GM12872 (cell line): ENCODE data around the gene MORN2.

Experiments used
- TF ChIP-seq, protein P1 (sequence below): IDR thresholded peaks from 3 replicates; pipeline ENCODE4 v1.5.1; 2011; ENCODE audit warnings: low read depth, mild to moderate bottlenecking, low read length, moderate library complexity; ENCODE audit not compliant: insufficient read depth

Gene MORN2

DNA sequence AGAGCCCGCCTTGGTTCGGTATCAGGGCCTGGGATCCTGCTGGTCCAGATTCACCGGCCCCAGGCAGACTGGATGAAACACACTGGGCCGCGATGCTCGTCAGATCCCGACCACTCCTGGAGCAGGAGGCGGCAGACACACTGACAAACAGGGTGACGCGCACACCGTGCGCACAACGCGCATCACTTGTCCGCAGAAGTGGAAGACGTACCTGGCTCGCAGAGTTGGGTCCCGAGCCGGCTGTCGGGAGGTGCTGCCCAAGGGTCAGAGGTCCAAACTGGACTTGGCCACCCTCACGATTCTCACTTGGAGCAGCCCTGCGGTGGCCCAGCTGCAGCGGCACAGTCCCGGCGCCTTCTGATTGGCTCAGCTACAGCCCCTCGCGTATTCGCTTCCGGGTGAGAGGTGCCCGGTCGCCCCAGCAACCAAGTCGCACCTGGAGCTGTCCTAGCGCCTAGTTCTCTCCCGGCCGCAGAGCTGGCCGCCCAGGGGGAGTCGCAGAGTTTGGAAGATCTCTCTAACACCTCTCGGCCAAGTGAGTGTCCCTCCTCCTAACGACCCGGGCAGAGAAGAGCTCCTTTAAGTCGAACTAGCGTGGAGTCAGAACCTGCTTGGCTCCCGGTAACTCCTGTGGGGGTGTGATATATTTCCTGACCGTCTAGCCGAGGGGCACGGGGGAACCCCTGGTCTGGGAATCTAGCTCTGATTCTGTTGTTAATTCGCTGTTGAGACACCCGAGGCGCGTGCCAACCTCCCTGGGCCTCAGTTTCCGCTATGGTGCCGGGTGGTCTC lies at the start of gene MORN2, which contains the start of gene DHX57:
TSS of gene MORN2 (plus strand) at position 401 of the 792 bp plus-strand sequence.
TSS of gene DHX57 (minus strand) at position 359 of the 792 bp plus-strand sequence. CDS start 7,529 bp downstream, outside the sequence.
- TF ChIP-seq, protein P1, sequence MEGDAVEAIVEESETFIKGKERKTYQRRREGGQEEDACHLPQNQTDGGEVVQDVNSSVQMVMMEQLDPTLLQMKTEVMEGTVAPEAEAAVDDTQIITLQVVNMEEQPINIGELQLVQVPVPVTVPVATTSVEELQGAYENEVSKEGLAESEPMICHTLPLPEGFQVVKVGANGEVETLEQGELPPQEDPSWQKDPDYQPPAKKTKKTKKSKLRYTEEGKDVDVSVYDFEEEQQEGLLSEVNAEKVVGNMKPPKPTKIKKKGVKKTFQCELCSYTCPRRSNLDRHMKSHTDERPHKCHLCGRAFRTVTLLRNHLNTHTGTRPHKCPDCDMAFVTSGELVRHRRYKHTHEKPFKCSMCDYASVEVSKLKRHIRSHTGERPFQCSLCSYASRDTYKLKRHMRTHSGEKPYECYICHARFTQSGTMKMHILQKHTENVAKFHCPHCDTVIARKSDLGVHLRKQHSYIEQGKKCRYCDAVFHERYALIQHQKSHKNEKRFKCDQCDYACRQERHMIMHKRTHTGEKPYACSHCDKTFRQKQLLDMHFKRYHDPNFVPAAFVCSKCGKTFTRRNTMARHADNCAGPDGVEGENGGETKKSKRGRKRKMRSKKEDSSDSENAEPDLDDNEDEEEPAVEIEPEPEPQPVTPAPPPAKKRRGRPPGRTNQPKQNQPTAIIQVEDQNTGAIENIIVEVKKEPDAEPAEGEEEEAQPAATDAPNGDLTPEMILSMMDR: no peak

DNA sequence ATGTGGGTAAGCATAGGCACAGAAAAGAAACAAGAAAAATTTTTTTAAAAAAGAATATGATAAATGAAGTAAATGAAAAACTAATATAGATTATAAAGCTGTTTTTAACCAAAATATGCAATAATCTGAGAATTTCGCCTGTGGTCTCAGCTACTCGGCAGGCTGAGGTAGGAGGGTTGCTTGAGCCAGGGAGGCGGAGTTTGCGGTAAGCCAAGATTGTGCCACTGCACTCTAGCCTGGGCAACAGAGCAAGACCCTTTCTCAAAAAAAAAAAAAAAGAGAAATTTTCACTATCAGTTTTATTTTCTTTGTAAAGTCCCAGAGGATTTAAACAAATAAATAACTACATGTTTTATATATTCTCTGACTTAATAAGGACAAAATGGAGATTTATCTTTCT lies 47.3 kb upstream of the MORN2 start:
- TF ChIP-seq, protein P1: no peak

- TF ChIP-seq, protein P1: no peak
These were observed 45.8 kb upstream of the MORN2 start for GRCh38 chr2:38829971-38830370.

- TF ChIP-seq, protein P1: no peak
These were observed 45.1 kb upstream of the MORN2 start for GRCh38 chr2:38830526-38831159.

- TF ChIP-seq, protein P1: peak; percentile 27; the same call in 1 of the 3 replicates
These were observed 40.7 kb upstream of the MORN2 start for GRCh38 chr2:38835015-38835601.

DNA sequence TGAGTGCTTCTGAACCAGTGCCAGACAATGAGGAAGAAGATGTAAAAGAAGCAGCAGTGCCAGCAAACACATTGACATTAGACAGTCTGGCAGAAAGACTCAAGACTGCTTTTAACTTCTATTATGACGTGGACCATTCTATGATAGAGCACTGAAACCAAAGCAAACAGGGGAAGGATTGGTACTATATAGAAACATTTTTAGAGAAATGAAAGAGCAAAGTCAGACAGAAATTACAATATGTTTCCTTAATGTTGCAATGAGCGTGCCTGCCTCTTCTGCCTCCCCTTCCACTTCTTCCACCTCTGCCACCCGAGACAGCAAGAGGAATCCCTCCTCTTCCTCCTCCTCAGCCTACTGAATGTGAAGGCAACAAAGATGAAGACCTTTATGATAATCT lies 39.8 kb upstream of the MORN2 start:
- TF ChIP-seq, protein P1: no peak

- TF ChIP-seq, protein P1: no peak
These were observed 39.0 kb upstream of the MORN2 start for GRCh38 chr2:38836791-38837190.
